ENCODE results near the gene UBXN6.
A peak's percentile ranks its signal among the peaks of the same experiment; 100 is the strongest.

UBXN6 gene

DNA sequence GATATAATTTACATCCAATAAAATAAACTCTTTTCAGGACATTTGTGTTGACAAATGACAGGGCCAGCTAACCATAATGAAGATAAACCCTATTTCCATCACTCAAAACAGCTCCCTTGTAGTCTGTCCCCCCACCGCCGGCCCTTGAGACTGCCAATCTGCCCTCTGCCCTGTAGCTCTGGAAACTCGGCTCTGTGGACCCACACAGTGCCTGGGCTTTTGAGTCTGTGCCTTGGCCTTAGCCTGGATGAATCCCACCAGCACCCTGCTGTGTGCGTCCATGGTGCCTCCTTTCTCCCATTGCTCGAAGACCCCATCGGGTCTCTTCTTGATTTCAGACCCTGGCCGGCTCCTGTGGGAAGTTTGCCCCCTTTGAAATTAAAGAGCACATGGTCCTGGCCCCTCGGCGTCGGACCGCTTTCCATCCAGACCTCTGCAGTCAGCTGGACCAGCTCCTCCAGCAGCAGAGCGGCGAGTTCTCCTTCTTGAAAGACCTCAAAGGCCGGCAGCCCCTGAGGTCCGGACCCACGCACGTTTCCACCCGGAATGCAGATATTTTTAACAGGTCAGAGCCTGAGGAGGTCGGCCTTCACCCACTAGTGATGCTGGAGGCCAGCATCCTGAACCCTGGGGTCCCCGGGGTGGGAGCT lies 29.1 kb downstream of the UBXN6 start:
- H3K4me3 ChIP-seq (ENCODE audit: low read length) = no peak overlapping the region
- no peak for TF ChIP-seq ZNF274 (IDR thresholded peaks at IDR 0.05; ENCODE audit: low read depth, low read length)

DNA sequence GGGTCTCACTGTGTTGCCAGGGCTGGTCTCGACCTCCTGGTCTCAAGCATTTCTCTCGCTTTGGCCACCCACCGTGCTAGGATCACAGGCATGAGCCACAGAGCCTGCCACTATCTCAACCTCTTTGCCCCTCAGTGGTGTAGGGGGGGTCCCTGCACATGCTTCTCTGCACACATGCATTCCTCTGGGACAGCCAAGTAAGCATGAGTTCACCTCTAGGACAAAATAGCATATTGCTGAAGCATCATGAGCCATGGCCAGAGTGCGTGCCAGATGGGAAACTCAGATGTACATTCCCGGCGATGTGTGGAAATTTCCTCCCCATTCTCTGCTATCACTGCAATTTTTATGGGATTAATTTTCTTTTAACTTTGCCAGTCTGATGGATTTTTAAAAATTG lies 32.1 kb downstream of the UBXN6 start:
- no peak for TF ChIP-seq ZNF274 (IDR thresholded peaks at IDR 0.05; ENCODE audit: low read depth, low read length)
- no peak overlapping the region for H3K4me3 ChIP-seq (ENCODE audit: low read length)

DNA sequence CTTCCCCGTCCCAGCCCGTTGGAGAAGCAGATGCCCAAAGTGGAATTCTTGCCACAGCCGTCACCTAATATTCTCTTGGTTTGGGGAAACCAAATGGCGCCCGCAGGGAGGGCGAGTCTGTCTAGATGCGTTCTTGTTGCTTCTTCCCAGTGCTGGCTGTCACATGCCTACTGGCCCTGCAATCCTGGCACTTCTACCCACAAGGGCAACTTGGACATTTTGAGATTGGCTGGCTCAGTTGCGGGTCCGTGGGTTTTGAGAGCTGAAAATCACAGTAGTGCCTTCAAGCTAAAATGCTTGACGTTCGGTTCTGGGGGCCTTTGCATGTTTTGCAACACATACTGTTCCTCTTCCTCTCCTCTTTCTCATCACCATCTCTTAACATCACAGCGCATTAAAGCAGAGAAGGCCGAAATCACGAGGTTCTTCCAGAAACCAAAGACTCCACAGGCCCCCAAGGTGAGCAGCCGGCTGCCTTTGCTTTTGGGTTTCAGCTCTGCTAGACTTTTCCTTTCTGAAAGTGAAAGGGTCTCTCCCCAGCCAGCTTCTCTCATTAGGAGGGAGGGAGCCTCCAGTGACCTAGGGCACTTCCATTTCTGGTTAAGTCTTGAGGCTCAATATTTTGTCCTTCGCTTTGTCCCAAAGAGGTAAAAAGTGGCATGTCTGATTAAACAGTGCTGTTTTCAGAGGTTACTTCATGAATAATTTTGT lies 34.0 kb downstream of the UBXN6 start:
- no peak overlapping the region for H3K4me3 ChIP-seq (ENCODE audit: low read length)
- no peak for TF ChIP-seq ZNF274 (IDR thresholded peaks at IDR 0.05; ENCODE audit: low read depth, low read length)

DNA sequence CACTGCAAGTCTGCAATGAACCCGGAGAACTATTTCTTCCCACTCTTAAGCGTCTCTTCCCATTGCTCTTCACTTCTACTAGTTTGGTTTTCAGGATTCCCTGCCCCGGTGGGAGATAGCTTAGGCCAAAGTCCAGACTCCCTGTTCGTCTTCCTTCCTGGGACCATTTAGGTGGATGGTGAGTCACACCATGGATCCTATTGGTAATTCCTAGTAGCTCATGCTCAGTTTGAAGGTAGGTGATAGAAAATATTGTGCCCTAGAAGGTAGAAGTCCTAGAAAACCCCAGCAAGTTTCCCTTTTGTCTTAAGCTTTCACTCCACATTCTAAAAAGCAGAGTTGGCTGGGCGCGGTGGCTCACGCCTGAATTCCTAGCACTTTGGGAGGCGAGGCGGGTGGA lies 41.3 kb downstream of the UBXN6 start:
- H3K4me3 ChIP-seq (ENCODE audit: low read length) = no peak overlapping the region
- no peak for TF ChIP-seq ZNF274 (IDR thresholded peaks at IDR 0.05; ENCODE audit: low read depth, low read length)

DNA sequence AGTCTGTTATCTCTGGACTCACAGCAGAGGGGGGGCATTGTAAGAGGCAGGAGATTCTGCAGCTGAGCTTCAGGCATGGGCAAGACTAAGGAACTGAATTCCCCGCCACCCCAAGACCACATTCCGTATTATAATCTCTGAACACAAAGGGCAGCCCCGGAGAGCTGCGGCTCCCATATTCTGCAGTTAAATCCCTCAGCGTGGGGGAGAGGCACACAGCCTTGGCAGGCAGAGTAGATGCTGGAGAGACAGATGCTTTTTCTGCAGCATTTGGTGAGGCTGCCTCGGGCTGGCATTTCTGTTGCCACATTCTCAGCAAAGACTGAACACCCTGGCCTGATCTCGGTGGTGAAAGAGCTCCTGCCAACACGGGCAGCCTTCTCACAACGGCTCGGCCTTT lies 42.2 kb downstream of the UBXN6 start:
- H3K4me3 ChIP-seq (ENCODE audit: low read length) = no peak overlapping the region
- TF ChIP-seq ZNF274 (IDR thresholded peaks at IDR 0.05; ENCODE audit: low read depth, low read length) = no peak

DNA sequence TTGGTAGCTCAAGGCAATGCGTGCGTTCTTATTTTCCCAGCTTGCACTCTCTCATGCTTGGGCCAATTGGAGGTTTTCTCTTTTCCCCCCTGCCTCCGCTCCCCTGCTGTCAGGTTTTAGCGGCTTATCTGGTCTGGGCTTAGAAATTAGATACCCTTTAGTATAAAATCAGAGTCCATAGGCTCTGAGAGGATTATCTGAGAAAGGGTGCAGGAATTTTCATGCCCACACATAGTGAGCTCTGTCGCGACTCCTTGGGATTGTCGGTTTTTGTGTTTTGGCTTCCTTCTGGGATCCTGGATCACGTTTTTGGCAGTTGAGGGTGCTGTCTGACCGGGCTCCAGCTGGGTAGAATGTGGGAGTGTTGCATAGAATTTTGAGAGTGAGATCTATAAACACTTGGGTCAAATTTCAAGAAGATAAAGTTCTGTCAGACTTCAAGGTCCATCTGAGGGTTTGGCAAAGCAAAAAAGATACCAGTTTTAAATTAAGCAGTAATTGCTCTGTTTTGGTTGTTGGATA lies 42.7 kb downstream of the UBXN6 start:
- H3K4me3 ChIP-seq (ENCODE audit: low read length) = no peak overlapping the region
- no peak for TF ChIP-seq ZNF274 (IDR thresholded peaks at IDR 0.05; ENCODE audit: low read depth, low read length)

DNA sequence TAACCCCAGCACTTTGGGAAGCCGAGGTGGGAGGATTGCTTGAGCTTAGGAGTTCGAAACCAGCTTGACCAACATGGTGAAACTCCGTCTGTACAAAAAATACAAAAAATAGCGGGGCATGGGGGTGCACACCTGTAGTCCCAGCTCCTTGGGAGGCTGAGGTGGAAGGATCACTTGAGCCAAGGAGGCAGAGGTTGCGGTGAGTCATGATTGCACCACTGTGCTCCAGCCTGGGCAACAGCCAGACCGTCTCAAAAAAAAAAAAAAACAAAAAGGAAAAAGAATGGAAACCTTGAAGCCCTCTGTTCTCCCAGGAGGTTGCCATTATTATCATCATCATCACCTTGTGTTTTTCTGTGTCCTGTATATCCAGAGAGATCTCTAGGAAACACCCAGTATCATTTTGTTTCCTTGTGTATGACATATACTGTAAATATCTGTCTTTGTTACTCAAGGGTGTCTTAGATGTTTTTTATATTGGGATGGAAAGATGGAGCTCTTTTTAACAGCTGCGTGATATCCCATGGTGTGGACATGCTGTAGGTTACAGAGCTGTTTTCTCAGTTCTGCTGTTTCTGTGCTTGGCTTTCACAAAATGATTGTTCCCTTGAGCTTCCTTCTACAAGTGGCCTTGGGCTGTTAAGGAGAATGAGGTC lies 43.3 kb downstream of the UBXN6 start:
- no peak for TF ChIP-seq ZNF274 (IDR thresholded peaks at IDR 0.05; ENCODE audit: low read depth, low read length)
- no peak overlapping the region for H3K4me3 ChIP-seq (ENCODE audit: low read length)

DNA sequence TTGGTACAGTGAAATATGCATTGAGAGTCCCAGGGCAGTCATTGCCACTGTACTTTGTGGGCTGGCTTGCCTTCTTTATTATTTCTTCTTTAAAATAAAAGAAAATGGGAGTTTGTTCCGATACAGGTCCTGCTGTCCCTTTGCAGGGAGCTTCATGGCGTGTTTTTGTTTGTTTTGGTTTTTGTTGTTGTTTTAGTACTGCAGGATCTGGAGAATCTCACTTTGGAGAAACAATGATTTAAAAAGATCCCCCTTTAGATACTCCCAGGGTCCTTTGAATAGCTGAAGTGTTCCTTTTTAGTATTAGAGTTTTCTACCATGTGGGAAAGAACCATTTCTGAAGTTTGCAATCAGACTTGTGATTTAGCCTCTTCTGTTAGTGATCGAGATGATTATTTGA lies 44.0 kb downstream of the UBXN6 start:
- no peak for TF ChIP-seq ZNF274 (IDR thresholded peaks at IDR 0.05; ENCODE audit: low read depth, low read length)
- no peak overlapping the region for H3K4me3 ChIP-seq (ENCODE audit: low read length)

GRCh38 chr19:4409123-4409933 lies 48.3 kb downstream of the UBXN6 start:
- no peak overlapping the region for H3K4me3 ChIP-seq (ENCODE audit: low read length)
- no peak for TF ChIP-seq ZNF274 (IDR thresholded peaks at IDR 0.05; ENCODE audit: low read depth, low read length)

DNA sequence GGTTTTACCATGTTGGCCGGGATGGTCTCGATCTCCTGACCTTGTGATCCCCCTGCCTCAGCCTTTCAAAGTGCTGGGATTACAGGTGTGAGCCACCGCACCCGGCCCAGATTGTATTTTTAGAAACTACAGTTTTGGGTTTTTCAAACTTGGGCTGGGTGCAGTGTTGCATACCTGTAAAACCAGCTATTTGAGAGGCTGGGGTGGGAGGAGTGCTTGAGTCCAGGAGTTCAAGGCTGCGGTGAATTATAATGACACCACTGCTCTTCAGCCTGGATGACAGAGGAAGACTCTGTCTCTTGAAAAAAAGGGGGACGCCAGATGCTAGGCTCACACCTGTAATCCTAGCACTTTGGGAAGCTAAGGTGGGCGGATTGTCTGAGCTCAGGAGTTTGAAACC lies 51.0 kb downstream of the UBXN6 start:
- H3K4me3 ChIP-seq (ENCODE audit: low read length) = no peak overlapping the region
- TF ChIP-seq ZNF274 (IDR thresholded peaks at IDR 0.05; ENCODE audit: low read depth, low read length) = no peak

DNA sequence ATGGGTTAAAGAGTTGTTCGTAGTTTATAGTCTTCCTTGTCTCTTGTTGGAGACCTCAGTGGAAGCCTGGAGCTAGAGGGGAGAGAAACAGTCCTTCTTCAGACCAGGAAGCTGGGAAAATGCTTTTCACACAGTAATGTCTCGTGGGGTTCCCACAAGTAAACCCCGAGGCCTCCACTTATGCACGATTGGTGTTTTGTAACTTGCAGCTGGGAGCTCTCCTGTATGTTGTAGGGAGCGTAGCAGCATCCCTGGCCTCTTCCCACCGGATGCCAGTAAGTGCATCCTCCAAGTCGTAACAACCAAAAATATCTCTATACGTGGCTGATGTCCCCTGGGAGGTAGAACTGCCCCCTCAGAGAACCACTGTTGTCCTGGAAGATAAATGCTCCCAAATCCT lies 51.6 kb downstream of the UBXN6 start:
- no peak for TF ChIP-seq ZNF274 (IDR thresholded peaks at IDR 0.05; ENCODE audit: low read depth, low read length)
- no peak overlapping the region for H3K4me3 ChIP-seq (ENCODE audit: low read length)

DNA sequence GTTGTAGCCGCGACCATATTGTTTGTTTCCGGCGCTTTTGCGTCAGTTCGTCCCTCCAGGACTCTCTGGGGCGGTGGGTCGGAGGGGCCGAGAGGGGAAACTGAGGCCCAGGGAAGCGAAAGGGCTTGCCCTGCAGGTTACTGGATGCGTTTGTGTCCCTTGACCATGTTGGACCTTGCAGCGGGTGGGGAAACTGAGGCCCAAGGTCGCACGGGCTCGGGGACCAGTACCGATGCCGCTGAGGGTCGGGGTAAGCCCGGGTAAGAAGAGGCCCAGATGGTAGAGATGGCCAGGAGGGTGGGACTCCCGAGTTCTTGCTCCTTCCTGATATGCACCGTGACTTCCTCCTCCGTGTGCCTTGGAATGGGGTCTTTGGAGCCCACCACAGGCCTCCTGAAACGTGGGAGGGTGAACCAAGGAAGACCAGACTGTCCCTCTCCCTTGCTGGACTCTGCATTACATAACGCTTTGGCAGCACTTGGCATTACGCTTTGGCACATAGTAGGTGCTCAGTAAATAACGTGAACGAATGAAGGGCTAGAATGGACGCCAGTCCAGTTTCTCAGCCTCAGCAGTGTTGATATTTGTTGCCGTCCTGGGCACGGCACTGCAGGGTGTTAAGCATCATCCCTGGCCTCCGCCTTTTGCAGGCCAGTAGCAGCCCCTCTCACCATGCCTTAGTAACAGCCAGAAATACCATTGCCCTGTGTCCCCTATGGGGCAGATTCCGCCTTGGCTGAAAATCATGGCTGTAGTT lies 54.4 kb downstream of the UBXN6 start:
- TF ChIP-seq ZNF274 (IDR thresholded peaks at IDR 0.05; ENCODE audit: low read depth, low read length) = no peak
- peak overlapping the region; percentile 84 for H3K4me3 ChIP-seq (ENCODE audit: low read length)

DNA sequence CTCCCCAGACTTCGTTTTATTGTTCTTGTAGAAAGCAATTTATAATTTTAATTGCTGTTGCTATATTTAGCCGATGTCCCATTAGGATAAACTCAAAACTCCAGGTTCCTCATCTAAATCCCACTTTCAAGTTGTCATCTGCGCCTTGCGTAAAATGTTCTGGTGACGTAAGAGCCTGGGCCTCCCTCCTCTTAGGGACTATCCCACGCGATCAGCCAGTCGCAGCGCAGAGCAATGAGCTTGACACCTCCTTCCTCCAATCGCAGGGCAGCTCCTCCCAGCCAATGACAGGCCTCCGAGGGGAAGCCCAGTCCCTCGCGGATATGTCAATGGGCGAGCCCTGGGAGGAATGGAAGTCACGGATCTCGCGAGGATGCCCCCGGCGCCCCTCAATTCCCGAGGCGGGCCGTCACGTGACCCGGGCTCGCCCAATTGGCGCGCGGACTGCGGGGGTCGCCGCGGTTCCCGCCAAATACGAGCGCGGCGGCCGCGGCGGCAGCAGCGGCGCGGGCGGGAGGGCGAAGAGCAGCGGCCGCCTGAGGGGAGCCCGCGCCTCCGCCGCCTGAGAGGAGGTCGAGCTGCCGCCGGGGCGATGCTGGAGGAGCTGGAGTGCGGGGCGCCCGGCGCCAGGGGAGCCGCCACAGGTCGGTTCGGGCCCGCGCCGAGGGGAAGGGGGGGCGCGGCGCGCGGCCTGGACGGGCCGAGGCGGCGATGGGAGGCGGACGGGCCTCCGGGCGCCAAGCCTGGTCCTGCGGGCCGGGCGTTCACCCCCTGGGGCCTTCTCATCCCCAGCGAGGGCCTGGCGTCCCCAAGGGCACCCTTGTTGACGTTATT lies 55.2 kb downstream of the UBXN6 start, which contains the start of gene CHAF1A:
Gene CHAF1A (plus strand): TSS at position 470 of the 834 bp plus-strand sequence. CDS start 123 bp downstream, at position 593.
- TF ChIP-seq ZNF274 (IDR thresholded peaks at IDR 0.05; ENCODE audit: low read depth, low read length) = no peak
- peak within 1 kb of the TSS; percentile 84 for H3K4me3 ChIP-seq (ENCODE audit: low read length)
